ENCODE measurements around the gene ASIC4.

GRCh38 chr2:219570194-219570923 is 56.1 kb downstream of the ASIC4 start:
- no peak for TF ChIP-seq CTCF (IDR thresholded peaks at IDR 0.05)
- TF ChIP-seq POLR2A (IDR thresholded peaks at IDR 0.05) = peak; percentile 7 to 37

All from adrenal gland (tissue), 5 donors.